Measurements from ENCODE around the gene TMOD1.
A peak's percentile ranks its signal among the peaks of the same experiment; 100 is the strongest.
"Not testable (repeated sequence)": the region's sequence is repeated elsewhere in the genome, so short reads cannot be mapped to it uniquely, and the experiment has no call there.

Gene TMOD1

DNA sequence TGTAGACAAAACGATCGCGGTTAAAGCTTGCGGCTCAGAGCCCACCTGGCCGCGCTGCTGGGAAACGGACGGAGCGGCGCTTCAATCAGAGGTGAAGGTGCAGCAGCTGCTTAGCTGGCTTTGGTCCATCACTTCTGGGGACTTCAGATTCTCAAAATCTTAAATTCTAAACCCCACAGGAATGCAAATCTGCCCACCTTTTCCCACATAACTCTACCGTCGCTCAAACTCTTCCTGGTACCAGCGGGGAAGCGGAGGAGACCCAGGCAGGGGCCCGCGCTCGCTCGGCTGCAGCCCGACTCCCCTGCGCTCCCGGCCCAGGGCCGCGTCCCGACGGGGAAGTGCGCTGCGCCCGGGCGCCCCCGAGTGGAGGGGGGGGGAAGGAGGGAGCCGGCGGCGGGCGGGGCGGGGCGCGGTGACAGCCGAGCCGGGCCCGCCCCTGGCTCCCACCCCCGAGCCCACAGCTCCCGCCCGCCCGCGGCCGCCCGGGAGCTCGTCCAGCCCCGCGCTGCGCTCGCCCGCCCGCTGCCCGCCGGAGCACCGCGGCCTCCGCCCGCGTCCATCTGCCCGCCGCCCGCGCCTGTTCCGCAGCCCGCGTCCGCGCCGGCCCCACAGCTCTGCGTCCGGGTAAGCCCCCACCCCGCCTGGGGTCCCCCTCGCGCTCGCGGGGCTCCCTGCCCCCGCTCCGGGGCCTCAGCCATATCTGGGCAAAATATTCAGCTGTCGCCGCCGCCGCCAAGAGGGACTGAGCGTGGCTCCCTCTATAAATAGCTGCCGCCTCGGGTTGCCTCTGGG lies at the start of gene TMOD1:
TSS of gene TMOD1 (plus strand) at position 490 of the 795 bp plus-strand sequence. CDS start 22,523 bp downstream, outside the sequence.
- peak; percentile 53 for DNase-seq

DNA sequence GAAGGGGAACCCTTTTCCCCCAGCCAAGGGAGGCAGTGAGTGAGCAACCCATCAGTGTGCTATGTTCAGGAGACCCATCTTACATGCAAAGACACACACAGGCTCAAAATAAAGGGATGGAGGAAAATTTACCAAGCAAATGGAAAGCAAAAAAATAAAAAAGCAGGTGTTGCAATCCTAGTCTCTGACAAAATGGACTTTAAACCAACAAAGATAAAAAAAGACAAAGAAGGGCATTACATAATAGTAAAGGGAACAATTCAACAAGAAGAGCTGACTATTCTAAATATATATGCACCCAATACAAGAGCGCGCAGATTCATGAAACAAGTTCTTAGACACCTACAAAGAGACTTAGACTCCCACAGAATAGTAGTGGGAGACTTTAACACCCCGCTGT lies 47.9 kb upstream of the TMOD1 start:
- not testable (repeated sequence) for DNase-seq

DNA sequence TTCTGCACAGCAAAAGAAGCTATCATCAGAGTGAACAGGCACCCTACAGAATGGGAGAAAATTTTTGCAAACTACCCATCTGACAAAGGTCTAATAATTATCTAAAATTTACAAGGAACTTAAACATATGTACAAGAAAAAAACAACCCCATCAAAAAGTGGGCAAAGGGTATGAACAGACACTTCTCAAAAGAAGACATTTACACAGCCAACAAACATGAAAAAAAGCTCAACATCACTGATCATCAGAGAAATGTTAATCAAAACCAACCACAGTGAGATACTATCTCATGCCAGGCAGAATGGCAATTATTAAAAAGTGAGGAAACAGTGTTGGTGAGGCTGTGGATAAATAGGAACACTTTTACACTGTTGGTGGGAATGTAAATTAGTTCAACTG lies 44.6 kb upstream of the TMOD1 start:
- not testable (repeated sequence) for DNase-seq

DNA sequence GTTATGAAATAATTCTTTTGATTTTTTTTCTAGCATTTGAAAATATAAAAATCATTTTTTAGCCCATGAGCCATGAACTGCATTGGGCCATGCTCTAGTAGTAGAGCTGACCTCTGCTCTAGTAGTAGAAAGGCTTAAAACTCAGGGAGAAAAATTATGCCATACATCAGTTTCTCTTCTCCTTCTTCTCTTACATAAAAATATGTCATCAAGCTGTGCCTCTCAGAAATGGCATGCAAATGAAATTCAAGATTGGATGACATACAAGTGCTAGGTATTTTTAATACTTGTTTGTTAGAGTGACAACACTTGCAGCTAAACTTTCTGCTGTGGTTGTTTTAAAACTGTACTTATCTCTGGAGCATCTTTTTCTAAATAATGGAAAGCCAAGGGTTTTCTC lies 42.1 kb upstream of the TMOD1 start:
- DNase-seq: no peak

DNA sequence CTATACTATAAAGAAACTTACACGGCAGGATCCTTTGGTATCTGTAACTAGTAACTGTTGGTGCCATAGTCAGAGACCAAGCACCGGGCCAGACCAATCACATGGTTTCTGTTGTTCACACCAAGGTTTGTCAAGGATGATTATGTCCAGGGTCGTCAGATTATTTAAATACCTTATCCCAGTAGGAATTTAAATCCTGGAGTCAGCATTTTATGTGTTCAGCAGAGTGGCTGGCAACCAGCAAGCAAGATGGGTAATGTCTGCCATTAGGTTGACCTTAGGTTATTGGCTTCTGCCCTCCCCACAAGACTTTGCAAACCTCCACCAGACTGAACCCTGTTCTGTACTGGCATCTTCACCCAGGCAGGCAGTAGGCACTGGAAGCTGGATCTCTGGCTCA lies 39.3 kb upstream of the TMOD1 start:
- no peak for DNase-seq

DNA sequence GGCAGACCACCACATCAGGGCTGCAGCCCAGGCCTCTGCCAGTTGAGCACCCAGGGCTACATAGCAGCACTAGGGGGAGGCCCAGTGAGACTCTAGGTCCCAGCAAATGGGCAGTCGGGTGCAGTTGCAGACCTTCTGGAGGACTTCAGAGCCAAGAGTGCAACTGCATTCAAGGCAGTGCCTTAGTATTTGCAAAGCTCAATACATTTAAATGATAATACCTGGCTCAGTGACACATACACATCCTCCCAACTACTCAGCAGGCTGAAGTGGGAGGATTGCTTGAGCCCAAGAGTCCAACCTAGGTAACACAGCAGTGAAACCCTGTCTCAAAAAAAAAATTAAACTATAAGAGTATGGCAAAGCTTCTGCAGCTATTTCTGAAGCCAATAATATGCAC lies 38.6 kb upstream of the TMOD1 start:
- DNase-seq: no peak

DNA sequence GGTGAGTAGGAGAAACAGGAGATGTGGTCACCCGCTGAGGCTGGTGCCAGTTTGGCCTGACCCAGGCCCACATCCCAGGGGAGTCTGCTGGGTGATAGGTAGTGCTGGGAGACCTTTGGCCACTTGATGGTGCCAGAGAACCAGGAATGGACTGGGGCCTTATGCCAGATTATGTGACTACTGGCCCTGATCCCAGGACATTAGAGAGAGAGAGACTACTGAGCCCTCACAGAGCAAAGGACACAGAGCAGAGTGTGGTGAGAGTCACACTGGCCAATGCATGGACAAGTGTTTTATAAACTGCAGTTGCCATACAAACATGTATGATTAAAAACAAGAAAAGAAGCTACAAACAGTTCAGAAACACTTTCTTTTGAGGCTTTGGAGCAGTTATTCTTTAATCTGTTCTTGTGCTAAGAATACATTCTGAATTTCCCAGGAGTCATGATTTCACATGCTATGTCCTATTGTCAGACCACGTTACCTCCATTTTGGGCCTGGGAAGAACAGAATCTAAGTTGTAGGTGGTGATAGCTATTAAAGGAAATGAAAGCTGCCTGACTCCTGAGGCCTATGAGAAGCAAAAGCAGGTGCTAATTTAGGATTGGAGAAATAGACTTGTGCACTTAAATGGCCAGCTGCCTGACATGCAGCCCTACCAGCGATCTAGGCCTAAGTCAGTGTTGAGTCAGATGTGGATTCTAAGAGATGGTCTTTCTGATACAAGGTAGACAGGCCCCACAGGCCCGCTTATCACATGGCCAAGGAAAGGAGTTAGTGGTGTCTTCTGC lies 32.6 kb upstream of the TMOD1 start:
- peak; percentile 20 for DNase-seq

DNA sequence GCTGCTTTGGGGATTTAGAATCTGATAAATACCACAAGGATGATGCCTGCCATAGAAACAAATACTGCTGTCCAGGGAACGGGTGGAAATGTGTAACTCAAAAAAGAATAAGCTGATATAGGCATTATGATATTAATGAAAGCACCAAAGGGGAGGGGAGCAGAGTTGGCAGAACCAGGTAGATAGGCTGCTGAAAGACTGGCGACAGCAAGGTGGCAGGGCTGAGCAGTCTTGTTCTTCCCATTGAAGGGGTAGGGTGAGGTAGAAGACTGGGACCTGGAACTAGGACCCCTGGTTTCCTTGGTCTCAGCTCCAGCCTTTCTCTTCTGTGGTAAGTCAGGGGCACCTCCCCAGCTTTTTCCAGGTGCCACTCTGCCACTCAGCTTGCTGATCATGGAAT lies 31.4 kb upstream of the TMOD1 start:
- no peak for DNase-seq

DNA sequence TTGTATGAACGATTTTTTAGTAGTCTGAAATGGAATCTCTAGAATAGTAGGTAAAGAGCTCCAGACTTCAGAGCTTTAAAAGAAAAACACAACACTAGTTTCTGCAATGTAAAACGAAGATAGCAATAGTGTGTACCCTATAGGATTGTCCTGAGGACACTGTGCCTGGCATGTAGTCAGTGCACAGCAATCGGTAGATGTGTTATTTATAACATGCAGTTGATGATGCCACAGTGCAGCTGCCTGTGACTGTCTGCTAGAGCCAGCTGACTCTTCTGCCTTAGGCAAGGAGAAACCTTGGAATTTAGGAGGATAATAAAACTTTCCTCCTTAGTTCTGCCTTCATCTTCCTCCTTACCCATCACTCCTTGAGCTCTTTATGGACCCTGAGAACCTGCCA lies 27.7 kb upstream of the TMOD1 start:
- DNase-seq: no peak

DNA sequence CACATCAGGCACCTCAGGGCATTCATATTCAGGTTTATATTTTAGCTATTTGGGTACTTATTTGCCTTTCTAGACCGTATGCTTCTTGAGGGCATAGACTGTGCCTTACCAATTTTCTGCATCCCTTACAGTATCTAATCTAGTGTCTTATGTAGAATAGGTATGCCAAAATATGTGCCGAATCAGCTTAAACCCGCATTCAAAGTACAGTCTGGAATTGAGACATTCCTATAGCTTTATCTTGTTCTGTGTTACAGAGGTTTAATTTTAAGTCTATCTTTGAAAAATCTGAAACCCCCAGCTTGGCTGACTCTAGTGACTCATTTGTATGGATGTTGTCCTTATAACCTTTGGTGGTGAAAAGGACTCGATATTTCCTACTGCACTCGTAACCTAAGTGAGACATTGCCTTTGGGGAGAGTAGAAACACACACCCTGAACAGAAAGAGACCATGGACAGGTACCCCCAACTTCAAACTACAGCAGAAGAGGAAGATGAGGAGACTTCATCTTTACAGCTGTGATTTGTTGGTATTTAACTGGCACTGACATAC lies 27.0 kb upstream of the TMOD1 start:
- no peak for DNase-seq

DNA sequence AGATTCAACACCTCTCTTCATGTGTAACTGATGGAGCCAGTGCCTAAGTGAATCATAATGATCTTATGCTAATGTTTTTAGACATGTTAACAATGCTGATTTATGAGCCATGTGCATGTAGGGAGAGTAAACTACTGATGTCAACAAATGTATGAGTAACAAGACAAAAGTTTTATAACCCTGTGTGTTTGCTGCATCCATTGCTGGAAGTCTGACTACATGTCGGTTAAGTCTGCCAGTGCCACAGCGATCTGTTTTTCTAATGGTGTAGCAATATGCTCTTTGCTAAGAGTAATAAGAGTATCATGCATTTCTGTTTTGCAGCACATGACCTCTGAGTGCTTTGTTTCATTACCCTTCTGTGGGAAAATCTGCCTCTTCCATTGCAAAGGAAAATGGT lies 26.4 kb upstream of the TMOD1 start:
- DNase-seq: no peak

DNA sequence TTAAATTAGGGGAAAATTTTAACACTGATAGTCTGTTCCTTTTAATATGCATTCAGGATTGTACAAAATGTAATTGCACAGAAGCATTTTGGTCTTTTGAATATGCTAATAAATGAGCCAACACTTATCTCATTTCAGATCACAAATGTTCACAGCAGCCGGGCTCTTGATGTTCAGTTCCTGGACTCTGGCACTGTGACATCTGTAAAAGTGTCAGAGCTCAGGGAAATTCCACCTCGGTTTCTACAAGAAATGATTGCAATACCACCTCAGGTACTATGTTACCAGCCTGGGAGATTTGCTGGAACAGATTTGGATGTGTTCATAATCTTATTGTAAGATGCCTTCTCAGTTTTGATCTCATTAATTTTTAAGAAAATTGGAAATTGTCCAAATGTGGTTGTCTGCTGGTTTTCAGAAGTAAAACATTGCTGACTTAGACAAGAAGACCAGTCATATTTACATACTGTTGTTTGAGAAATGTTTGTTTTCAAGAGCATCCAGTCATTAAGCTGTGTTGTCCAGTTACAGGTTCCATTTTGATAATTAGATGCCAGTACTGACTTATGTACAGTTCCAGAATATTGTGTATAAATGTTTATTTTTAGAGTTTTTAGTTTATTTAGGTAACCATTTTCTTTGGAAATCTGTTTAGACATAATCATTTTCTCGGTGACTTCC lies 23.0 kb upstream of the TMOD1 start:
- no peak for DNase-seq

DNA sequence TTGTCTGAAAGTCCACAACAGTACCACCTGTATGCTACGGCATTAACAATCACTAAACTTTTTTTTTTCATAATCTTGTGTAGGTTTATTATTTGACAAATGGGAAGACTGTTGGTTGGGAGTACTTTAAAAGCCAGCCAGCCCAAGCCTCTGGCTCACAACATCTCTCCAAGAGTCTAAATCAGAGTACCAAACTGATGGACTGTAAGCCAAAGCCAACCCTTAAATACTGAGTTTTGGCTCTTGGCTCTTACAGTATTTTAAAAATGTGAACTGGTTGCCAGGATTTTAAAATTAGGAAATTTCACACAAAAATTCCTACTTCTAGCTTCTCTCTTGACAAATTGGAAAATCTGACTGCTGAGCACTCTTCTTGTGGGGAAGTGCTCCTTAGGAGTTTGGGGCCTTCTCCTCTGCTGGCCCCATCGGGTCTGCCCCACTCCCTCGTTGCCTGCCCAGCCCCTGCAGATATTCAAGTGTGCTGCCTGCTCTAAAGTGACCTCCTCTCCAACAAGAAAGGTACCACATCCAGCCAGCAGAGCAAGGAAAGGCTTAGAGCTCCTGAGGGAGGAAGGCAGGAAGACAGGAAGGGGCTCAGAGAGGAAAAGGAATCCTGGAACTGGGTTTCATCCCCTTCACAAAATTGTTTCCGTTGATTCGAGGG lies 21.8 kb upstream of the TMOD1 start:
- no peak for DNase-seq

DNA sequence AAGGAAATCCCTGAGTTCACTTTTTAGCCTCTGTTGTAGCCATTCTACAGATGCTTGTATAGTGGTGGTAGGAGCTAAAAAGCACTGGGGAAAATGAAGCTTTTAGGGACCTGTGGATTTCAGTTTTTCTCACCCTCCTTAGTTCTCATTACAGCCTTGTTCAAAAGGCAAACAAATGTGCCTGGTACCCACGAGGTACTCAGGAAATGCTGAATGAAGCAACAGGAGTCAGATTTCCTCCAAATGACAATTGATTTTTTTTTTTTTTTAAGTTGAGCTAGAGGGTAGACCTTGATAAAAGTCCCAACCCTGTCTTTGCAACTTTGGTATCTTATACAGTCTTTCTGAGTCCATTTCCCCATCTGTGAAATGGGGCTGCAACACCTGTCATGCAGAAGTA lies 21.3 kb upstream of the TMOD1 start:
- no peak for DNase-seq

DNA sequence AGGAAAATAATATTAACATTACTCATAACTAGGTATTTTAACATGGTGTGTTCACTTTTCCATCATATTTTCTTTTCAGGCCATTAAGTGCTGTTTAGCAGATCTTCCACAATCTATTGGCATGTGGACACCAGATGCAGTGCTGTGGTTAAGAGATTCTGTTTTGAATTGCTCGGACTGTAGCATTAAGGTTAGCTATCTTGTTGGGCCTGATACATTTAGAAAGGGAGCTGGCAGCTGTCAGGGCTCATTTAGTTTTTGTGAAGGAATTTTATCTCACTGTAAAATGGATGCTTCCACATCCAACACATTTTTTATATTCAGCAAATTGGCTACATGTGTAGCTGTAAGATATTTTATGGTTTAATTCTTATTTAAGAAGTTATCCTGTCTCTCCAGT lies 20.7 kb upstream of the TMOD1 start:
- DNase-seq: no peak

DNA sequence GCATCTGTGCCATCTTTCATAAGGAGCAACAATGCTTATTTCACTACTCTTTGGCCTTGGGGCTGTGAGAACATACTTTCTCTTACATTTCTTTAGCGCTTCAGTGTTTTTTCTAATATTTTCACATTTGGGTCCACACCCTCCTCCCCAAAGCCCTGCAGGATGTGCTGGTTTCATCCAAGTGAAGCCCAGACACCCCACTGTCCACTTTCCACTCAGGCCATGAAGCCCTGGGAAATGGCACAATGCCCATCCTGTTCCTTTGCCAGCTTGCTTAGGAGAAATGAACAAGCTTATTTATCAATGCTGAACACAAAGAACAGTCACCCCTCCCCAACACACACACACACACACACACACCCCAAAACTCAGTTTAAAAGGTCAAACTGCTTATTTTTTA lies 17.3 kb upstream of the TMOD1 start:
- no peak for DNase-seq

DNA sequence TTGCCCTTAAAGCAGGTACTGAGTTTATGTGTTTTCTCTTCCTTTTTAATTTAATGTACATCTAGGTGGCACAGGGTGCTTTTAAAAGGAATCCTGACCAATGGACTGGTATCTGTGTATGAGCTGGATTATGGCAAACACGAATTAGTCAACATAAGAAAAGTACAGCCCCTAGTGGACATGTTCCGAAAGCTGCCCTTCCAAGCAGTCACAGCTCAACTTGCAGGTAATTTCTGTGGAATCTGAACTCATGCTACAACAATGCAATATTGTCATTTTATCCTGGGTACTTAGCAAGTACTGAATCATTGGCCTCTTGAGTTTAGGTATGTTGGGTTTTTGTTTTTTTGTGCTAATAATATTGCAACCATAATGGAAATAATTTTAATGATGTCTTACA lies 14.4 kb upstream of the TMOD1 start:
- DNase-seq: no peak

DNA sequence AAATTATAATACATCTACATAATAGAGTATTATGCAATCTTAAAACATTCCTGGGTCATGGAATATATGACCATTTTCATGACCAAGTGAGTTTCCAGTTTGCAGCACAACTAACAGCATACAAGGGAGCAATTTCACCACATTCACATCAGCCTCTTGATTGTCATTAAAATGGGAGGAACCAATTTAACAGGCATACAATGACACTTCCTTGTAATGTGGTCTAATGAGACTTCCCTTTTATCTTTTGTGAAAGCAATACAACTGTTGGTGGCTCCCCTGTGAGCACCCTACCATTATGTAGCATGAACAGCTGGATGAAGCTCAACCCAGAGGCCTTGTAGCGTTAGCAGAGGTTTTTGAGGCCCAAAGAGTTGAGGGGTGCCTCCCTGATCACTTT lies 13.6 kb upstream of the TMOD1 start:
- DNase-seq: no peak

DNA sequence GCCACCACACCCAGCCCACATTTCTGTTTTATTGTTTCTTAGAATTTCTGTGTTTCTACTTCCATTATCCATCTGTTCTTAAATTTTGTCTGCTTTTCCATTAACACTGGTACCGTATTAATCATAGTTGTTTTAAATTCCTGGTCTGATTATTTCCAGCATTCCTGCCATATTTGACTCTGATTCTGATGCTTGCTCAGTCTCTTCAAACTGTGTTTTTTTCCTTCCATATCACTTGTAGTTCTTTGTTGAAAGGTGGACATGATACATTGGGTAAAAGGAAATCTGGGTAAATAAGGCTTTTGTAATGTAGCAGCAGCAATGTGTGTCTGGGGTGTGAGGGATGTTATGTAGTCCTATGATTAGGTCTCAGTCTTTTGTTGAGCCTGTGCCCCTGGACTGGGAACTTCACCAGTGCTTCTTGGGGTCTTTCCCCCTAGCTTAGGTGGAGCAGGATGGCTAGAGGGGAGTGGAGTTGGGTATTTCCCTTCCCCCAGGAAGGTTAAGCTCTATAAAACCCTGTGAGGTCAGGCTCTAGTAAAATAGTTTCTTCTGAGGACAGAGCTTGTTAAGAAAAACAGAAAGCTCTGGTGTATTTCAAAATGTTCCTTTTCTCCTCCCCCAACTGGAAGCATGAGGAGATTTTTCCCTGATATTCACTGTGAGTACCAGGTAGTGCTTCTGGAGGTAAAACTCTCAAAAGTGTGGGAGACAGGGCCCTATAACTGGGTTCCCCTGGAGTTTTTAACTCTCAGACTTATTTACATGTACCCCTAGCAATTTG lies 10.1 kb upstream of the TMOD1 start:
- no peak for DNase-seq

DNA sequence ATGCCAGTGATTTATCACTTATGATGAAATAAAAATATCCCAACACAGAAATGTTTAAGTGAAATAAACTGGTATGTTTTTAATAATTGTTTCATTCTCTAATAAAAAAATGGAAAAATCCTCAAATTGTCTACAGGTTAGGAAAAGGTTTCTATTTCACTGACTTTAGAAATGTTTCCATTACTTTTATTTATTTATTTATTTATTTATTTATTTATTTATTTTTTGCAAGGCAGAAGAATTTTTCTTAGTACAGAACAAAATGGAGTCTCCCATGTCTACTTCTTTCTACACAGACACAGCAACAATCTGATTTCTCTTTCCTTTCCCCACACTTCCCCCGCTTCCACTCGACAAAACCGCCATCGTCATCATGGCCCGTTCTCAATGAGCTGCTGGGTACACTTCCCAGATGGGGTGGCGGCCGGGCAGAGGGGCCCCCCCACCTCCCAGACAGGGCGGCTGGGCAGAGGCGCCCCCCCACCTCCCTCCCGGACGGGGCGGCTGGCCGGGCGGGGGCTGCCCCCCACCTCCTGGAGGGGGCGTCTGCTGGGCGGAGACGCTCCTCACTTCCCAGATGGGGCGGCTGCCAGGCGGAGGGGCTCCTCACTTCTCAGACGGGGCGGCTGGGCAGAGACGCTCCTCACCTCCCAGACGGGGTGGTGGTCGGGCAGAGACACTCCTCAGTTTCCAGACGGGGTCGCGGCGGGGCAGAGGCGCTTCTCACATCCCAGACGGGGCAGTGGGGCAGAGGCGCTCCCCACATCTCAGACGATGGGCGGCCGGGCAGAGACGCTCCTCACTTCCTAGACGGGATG lies 3.7 kb upstream of the TMOD1 start:
- DNase-seq: not testable (repeated sequence)

DNA sequence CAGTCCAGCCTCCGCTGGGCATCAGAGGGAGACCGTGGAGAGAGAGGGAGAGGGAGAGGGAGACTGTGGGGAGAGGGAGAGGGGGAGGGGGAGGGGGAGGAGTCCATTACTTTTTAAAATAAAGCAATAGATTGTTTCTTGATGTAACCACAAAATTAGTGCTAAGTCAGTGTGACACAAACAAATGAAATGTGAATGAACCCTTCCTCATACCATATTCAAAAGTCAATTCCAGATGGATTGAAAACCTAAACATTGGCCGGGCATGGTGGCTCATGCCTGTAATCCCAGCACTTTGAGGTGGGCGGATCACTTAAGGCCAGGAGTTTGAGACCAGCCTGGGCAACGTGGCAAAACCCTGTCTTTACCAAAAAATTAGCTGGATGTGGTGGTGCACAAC lies 2.6 kb upstream of the TMOD1 start:
- DNase-seq: not testable (repeated sequence)

Data from stimulated activated CD4-positive, alpha-beta T cell treated with anti-CD3 and anti-CD28 coated beads, Interleukin-4, amount 100 ng/mL, for 1 hour (primary cell).